Ovary (tissue), 9 donors: ENCODE measurements around the gene ISYNA1. TPM values are rescaled to one million over a fixed set of nuclear protein-coding genes. Genes with fewer than 3 reads are reported as not detected.

Experiments
- DNase-seq, 5 donors: peaks; one replicate each; pipeline ENCODE4 v3.0.0-alpha.2; 2019 to 2020
- H3K27ac ChIP-seq, 2 donors: fragments of 200-600 bp; one replicate each; pipeline versions ENCODE4 v1.5.1 to v1.8.0; 2019 to 2022
- H3K27me3 ChIP-seq: fragments of 200-600 bp; one replicate; pipeline ENCODE4 v1.8.0; 2022
- H3K36me3 ChIP-seq: fragments of 200-600 bp; sonication (generic); one replicate; pipeline ENCODE4 v1.5.1; 2019
- H3K4me1 ChIP-seq: one replicate; pipeline ENCODE4 v1.8.1; 2013; ENCODE audit warnings: mild to moderate bottlenecking, moderate library complexity; ENCODE audit not compliant: insufficient read depth
- H3K4me3 ChIP-seq: fragments of 200-600 bp; sonication (generic); one replicate; pipeline ENCODE4 v1.5.1; 2017
- H3K9me3 ChIP-seq, 2 donors: fragments of 200-600 bp in 1 of 2; sonication (generic) in 1 of 2; one replicate each; pipeline versions ENCODE4 v1.5.1 to v1.8.1; 2013 to 2019; ENCODE audit warnings: mild to moderate bottlenecking in 1 of 2, moderate library complexity in 1 of 2
- EP300 ChIP-seq: sonication (generic); formaldehyde crosslinking; IDR thresholded peaks from one replicate; pipeline ENCODE4 v1.6.1; 2017; ENCODE audit warnings: antibody characterized with exemption
- POLR2A ChIP-seq: fragments of 450-650 bp; IDR thresholded peaks from one replicate; pipeline ENCODE4 v1.6.1; 2017; ENCODE audit warnings: antibody characterized with exemption, mild to moderate bottlenecking, moderate library complexity
- WGBS, 3 donors: extraction: QIAGEN DNeasy Blood & Tissue Kit in 1 of 3; methylation state at CpG; one replicate each; pipeline versions ENCODE4 v1.1.5 to v1.1.7; 2013 to 2017; 5-methylcytosine and 5-hydroxymethylcytosine counted together
- intact Hi-C, 4 donors: fragments of 100-400 bp; cut with DNase I; formaldehyde crosslinking; loops; one replicate each; pipeline versions ENCODE4 v1.11.0 to v1.15.1; 2022 to 2023
- polyA plus RNA-seq, 2 donors: library from polyadenylated mRNA; stranded (reverse); fragments of 200-250 nt in 1 of 2; fragments of 350-450 nt in 1 of 2; fragmentation: Illumina TruSeq in 1 of 2; extraction: RNeasy Lipid Tissue Mini Kit (QIAGEN cat#74804) in 1 of 2; gene quantifications; one replicate each; pipeline ENCODE4 v1.2.3, GENCODE V29; 2013 to 2014
- total RNA-seq, 7 donors: library from RNA; depleted of rRNA in 2 of 7; stranded (reverse); fragments of >200 nt in 2 of 7; fragmentation: NEBNext Ultra II Directional in 3 of 7; extraction: Animal tissue kit (Norgen Biotek cat#: 25700) in 3 of 7; gene quantifications; one replicate each; pipeline versions ENCODE4 v1.1.0 to v1.2.4, GENCODE V29; 2016 to 2023
- TF ChIP-seq, protein P1 (sequence below), 3 donors: fragments of 450-650 bp in 2 of 3; fragments of 200-600 bp in 1 of 3; IDR thresholded peaks; one replicate each; pipeline versions ENCODE4 v1.5.1 to v1.8.0; 2016 to 2022; ENCODE audit warnings: antibody characterized with exemption in 3 of 3, mild to moderate bottlenecking in 1 of 3
- donor health status: DM: no; HTN: no; CAD: no; lungs with moderate emphysema.
- donor health status: DM: no; HTN: no; CAD: no.
- donor health status: Bipolar disorder and iron deficiency.
- donor health status: DM: yes; HTN: yes; CAD: no.
- donor health status: DM: no; HTN: no; CAD: no.
- donor health status: DM: yes; HTN: yes; CAD: no.

Gene ISYNA1
- total and polyA plus RNA-seq, 9 donors: 9.6 to 345 (median 183) TPM

DNA sequence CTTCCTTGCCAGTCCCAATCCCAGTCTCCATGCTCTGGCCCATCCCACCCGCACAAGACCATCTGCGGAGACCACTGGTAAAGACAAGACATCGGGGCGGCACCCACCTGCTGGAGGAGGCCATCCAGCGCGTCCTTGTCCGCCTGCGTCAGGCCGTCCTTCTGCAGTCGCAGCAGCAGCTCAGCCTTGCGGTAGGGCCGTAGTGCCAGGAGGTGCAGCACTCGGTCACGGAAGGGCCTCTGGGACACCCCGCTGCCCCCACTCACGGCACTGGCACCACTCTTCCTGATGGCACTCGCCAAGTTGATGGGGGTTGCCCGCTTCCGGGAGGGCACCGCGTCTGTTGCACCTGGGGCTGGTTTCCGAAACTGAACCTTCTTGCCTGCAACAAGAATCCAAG lies 23.5 kb upstream of the ISYNA1 start:
- WGBS, 3 donors: 93 to 98% (median 95%) methylated on average over 5 to 22 of the region's 22 CpGs
- H3K36me3 ChIP-seq: no peaks in the 10 kb centered on the region
- TF ChIP-seq POLR2A (no peak), EP300 (no peak)
- TF ChIP-seq, protein P1, sequence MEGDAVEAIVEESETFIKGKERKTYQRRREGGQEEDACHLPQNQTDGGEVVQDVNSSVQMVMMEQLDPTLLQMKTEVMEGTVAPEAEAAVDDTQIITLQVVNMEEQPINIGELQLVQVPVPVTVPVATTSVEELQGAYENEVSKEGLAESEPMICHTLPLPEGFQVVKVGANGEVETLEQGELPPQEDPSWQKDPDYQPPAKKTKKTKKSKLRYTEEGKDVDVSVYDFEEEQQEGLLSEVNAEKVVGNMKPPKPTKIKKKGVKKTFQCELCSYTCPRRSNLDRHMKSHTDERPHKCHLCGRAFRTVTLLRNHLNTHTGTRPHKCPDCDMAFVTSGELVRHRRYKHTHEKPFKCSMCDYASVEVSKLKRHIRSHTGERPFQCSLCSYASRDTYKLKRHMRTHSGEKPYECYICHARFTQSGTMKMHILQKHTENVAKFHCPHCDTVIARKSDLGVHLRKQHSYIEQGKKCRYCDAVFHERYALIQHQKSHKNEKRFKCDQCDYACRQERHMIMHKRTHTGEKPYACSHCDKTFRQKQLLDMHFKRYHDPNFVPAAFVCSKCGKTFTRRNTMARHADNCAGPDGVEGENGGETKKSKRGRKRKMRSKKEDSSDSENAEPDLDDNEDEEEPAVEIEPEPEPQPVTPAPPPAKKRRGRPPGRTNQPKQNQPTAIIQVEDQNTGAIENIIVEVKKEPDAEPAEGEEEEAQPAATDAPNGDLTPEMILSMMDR (IDR thresholded peaks at IDR 0.05): no peak
- peaks cover 31% of the 10 kb centered on the region for H3K4me1 ChIP-seq
- H3K4me3 ChIP-seq: no peak overlapping the region
- H3K9me3 ChIP-seq: no peaks in the 10 kb centered on the region
- intact Hi-C loops: loop anchor here in 3 of 4 donors (10.0 kb wide), 2 partner anchors 53 to 113 kb away; partner anchors contain the start of gene UBA52 (in 2 of the 3)
- H3K27ac ChIP-seq: peak overlapping the region in 1 of 2 donors; percentile 61
- H3K27me3 ChIP-seq: no peaks in the 10 kb centered on the region
- peak in 2 of 5 donors; percentile 45 to 46 for DNase-seq

DNA sequence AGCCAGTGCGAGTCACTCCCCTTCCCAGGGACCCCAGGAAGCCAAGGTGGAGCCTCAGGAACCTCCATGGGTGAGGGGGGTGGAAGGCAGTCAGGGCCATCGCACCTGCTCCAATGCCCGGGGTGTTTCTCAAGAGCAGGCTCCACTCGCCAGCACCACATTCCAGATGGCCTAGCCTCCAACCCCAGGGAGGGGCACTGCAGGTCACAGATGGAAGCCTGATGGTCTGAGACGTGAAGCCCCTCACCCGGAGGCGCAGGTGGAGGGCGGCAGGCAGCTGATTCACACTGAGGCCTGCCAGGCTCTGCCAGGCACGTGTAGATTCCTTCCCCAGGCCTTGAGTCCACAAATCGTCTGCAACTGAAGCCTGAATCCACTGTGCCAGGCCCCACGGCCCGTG lies 23.0 kb upstream of the ISYNA1 start:
- intact Hi-C loops: loop anchor here in 3 of 4 donors (10.0 kb wide), 2 partner anchors 54 to 114 kb away; partner anchors contain the start of gene UBA52 (in 2 of the 3)
- no peak overlapping the region for H3K4me3 ChIP-seq
- DNase-seq: peak in 1 of 5 donors; percentile 38
- H3K36me3 ChIP-seq: no peaks in the 10 kb centered on the region
- WGBS, 3 donors: 74 to 80% (median 77%) methylated on average over 12 of the region's 12 CpGs
- H3K4me1 ChIP-seq: peaks cover 25% of the 10 kb centered on the region
- H3K9me3 ChIP-seq: no peaks in the 10 kb centered on the region
- TF ChIP-seq, protein P1 (IDR thresholded peaks at IDR 0.05): no peak
- TF ChIP-seq EP300: no peak
- TF ChIP-seq POLR2A: no peak
- H3K27me3 ChIP-seq: no peaks in the 10 kb centered on the region
- peak overlapping the region in 1 of 2 donors; percentile 61 for H3K27ac ChIP-seq

DNA sequence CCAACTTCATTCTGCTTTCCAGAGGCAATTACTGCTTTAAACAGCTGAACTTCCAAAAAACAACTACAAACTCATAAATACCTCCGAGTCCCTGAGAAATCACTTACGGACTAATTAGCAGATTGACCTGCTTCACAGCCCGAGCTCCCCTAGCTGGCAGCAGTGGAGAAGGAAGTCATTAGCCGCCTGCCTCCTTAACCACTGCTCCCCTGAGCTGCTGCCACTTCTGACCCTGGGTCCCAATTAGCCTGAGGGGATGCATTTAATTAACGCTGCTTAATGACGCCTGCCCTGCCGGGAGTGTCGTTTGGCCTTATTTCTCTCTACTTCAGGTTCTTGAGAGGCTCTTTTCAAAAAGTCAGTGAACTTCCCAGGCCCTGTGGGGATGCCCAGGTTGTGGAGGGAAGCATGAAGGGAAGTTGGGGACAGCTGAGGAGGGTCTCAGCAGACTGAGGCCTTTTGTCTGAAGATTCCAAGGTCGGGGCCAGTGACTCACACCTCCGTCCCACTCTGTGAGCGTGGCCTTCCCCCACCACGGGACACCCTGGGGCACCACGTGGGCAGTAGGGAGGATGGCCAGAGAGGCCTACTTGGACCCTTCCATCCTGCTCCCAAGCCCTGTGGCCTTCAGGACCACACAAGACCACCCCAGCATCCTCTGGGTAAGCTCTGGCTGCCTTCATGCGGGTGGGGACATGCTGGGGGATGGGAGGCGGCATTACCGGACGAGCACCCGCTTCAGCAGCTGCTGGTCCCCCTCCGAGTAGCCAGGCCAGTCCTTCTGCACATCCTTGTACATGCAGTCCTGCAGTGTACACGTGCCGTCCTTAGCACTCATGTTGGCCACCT lies 19.8 kb upstream of the ISYNA1 start:
- TF ChIP-seq EP300 (no peak), POLR2A (no peak)
- TF ChIP-seq, protein P1 (IDR thresholded peaks at IDR 0.05): no peak
- Histone ChIP-seq H3K36me3 (no peaks in the 10 kb centered on the region), H3K27me3 (no peaks in the 10 kb centered on the region), H3K27ac (peak overlapping the region in 1 of 2 donors; percentile 25), H3K4me3 (no peak overlapping the region), H3K9me3 (no peaks in the 10 kb centered on the region), H3K4me1 (peaks cover 10% of the 10 kb centered on the region)
- WGBS, 3 donors: 70 to 78% (median 74%) methylated on average over 21 of the region's 21 CpGs
- no peak for DNase-seq
- intact Hi-C loops: loop anchor here in 2 of 4 donors (10.0 kb wide), 2 partner anchors 117 to 407 kb away; partner anchors contain the start of gene UBA52 (in 1 of the 2)

DNA sequence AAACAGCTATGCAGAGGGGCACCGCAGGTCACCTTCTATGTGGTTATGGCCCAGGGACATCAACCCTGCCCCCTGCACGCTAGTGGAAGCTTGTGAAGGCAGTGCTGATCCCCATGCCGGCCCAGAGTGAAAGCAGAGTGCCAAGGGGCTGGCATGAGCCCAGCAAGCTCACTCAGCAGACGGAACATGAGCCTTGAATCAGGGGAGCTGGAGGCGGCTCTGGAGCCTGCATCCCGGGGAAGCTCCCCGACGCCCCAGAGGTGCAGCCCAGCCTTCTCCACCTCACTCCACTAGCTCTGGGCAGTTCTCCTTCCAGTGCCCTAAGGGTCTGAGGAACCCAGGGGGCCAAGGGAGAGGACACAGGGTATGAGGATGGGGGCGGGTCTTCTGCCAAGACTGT lies 19.0 kb upstream of the ISYNA1 start:
- Histone ChIP-seq H3K27ac (peak overlapping the region in 1 of 2 donors; percentile 25), H3K27me3 (no peaks in the 10 kb centered on the region), H3K4me1 (peaks cover 10% of the 10 kb centered on the region), H3K9me3 (no peaks in the 10 kb centered on the region), H3K36me3 (no peaks in the 10 kb centered on the region), H3K4me3 (no peak overlapping the region)
- DNase-seq: peak in 3 of 5 donors; percentile 50 to 76 (median 62)
- 42 to 60% (median 54%) methylated on average over 9 of the region's 9 CpGs for WGBS, 3 donors
- TF ChIP-seq, protein P1 (IDR thresholded peaks at IDR 0.05): no peak
- TF ChIP-seq EP300 (no peak), POLR2A (no peak)
- intact Hi-C loops: loop anchor here in 2 of 4 donors (10.0 kb wide), 2 partner anchors 118 to 408 kb away; partner anchors contain the start of gene UBA52 (in 1 of the 2)
